Ovary (tissue), 9 donors: Measurements from ENCODE around the gene PRKG1. TPM values are rescaled to one million over a fixed set of nuclear protein-coding genes. Genes with fewer than 3 reads are reported as not detected.

ENCODE experiments used
- DNase-seq, 5 donors: peaks; one replicate each; pipeline ENCODE4 v3.0.0-alpha.2; 2019 to 2020
- H3K27ac ChIP-seq, 2 donors: fragments of 200-600 bp; one replicate each; pipeline versions ENCODE4 v1.5.1 to v1.8.0; 2019 to 2022
- H3K27me3 ChIP-seq: fragments of 200-600 bp; one replicate; pipeline ENCODE4 v1.8.0; 2022
- H3K36me3 ChIP-seq: fragments of 200-600 bp; sonication (generic); one replicate; pipeline ENCODE4 v1.5.1; 2019
- H3K4me1 ChIP-seq: one replicate; pipeline ENCODE4 v1.8.1; 2013; ENCODE audit warnings: mild to moderate bottlenecking, moderate library complexity; ENCODE audit not compliant: insufficient read depth
- H3K4me3 ChIP-seq: fragments of 200-600 bp; sonication (generic); one replicate; pipeline ENCODE4 v1.5.1; 2017
- H3K9me3 ChIP-seq, 2 donors: fragments of 200-600 bp in 1 of 2; sonication (generic) in 1 of 2; one replicate each; pipeline versions ENCODE4 v1.5.1 to v1.8.1; 2013 to 2019; ENCODE audit warnings: mild to moderate bottlenecking in 1 of 2, moderate library complexity in 1 of 2
- CTCF ChIP-seq, 3 donors: fragments of 450-650 bp in 2 of 3; fragments of 200-600 bp in 1 of 3; IDR thresholded peaks; one replicate each; pipeline versions ENCODE4 v1.5.1 to v1.8.0; 2016 to 2022; ENCODE audit warnings: antibody characterized with exemption in 3 of 3, mild to moderate bottlenecking in 1 of 3
- EP300 ChIP-seq: sonication (generic); formaldehyde crosslinking; IDR thresholded peaks from one replicate; pipeline ENCODE4 v1.6.1; 2017; ENCODE audit warnings: antibody characterized with exemption
- POLR2A ChIP-seq: fragments of 450-650 bp; IDR thresholded peaks from one replicate; pipeline ENCODE4 v1.6.1; 2017; ENCODE audit warnings: antibody characterized with exemption, mild to moderate bottlenecking, moderate library complexity
- WGBS, 3 donors: extraction: QIAGEN DNeasy Blood & Tissue Kit in 1 of 3; methylation state at CpG; one replicate each; pipeline versions ENCODE4 v1.1.5 to v1.1.7; 2013 to 2017; 5-methylcytosine and 5-hydroxymethylcytosine counted together
- intact Hi-C, 4 donors: fragments of 100-400 bp; cut with DNase I; formaldehyde crosslinking; loops; one replicate each; pipeline versions ENCODE4 v1.11.0 to v1.15.1; 2022 to 2023
- polyA plus RNA-seq, 2 donors: library from polyadenylated mRNA; stranded (reverse); fragments of 200-250 nt in 1 of 2; fragments of 350-450 nt in 1 of 2; fragmentation: Illumina TruSeq in 1 of 2; extraction: RNeasy Lipid Tissue Mini Kit (QIAGEN cat#74804) in 1 of 2; gene quantifications; one replicate each; pipeline ENCODE4 v1.2.3, GENCODE V29; 2013 to 2014
- total RNA-seq, 7 donors: library from RNA; depleted of rRNA in 2 of 7; stranded (reverse); fragments of >200 nt in 2 of 7; fragmentation: NEBNext Ultra II Directional in 3 of 7; extraction: Animal tissue kit (Norgen Biotek cat#: 25700) in 3 of 7; gene quantifications; one replicate each; pipeline versions ENCODE4 v1.1.0 to v1.2.4, GENCODE V29; 2016 to 2023
- donor health status: DM: no; HTN: no; CAD: no; lungs with moderate emphysema.
- donor health status: DM: no; HTN: no; CAD: no.
- donor health status: Bipolar disorder and iron deficiency.
- donor health status: DM: yes; HTN: yes; CAD: no.
- donor health status: DM: no; HTN: no; CAD: no.
- donor health status: DM: yes; HTN: yes; CAD: no.

Gene PRKG1
- total and polyA plus RNA-seq, 9 donors: 2.8 to 21.1 (median 15.7) TPM

- intact Hi-C loops: no loop called here
- TF ChIP-seq POLR2A (no peak), EP300 (no peak), CTCF (IDR thresholded peaks at IDR 0.05) (no peak)
- Histone ChIP-seq H3K27me3 (no peaks in the 10 kb centered on the region), H3K4me3 (no peak overlapping the region), H3K4me1 (no peaks in the 10 kb centered on the region), H3K27ac (no peak overlapping the region), H3K36me3 (no peaks in the 10 kb centered on the region), H3K9me3 (no peaks in the 10 kb centered on the region)
- no peak for DNase-seq
Measured at GRCh38 chr10:52048051-52048450, 973.8 kb downstream of the PRKG1 start.

DNA sequence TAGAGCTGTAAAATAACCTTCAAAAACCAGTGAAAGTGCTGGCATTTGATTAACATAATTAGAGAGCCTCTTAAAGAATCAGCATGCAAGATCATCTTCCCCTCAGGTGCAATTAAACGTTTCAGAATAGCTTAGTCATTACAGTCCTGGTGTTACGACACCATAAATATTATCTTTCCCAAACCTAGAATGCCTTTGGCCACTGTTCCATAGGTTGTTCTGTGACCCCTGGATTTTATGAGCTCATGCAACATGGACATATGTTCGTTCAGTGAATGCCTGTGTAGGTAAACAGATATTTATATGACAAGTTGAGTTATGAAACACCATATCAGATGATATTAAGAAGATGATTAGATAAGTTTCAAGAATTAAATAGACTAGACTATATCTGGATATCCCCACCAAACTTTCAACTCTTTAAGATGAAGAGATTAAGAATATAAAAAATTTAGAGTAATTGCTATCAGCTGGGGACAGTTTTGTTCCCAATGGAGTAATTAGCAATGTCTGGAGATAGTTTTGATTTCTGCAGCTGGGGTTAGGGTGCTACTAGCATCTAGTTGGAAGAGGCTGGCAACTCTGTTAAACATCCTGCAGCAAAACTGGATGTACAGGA, 976.3 kb downstream of the PRKG1 start:
- H3K4me1 ChIP-seq: no peaks in the 10 kb centered on the region
- H3K9me3 ChIP-seq: no peaks in the 10 kb centered on the region
- H3K27me3 ChIP-seq: no peaks in the 10 kb centered on the region
- no peak overlapping the region for H3K4me3 ChIP-seq
- H3K36me3 ChIP-seq: no peaks in the 10 kb centered on the region
- DNase-seq: no peak
- no peak overlapping the region for H3K27ac ChIP-seq
- intact Hi-C loops: no loop called here
- WGBS, 3 donors: 68 to 75% (median 68%) methylated on average over 3 of the region's 3 CpGs
- TF ChIP-seq POLR2A: no peak
- TF ChIP-seq EP300: no peak
- TF ChIP-seq CTCF (IDR thresholded peaks at IDR 0.05): no peak

GRCh38 chr10:52053497-52053896, 979.2 kb downstream of the PRKG1 start:
- DNase-seq: no peak
- Histone ChIP-seq H3K4me3 (no peak overlapping the region), H3K36me3 (no peaks in the 10 kb centered on the region), H3K4me1 (no peaks in the 10 kb centered on the region), H3K27me3 (no peaks in the 10 kb centered on the region), H3K9me3 (no peaks in the 10 kb centered on the region), H3K27ac (no peak overlapping the region)
- WGBS, 3 donors: 62 to 72% (median 63%) methylated on average over 5 of the region's 5 CpGs
- TF ChIP-seq CTCF (IDR thresholded peaks at IDR 0.05) (no peak), POLR2A (no peak), EP300 (no peak)
- intact Hi-C loops: no loop called here

- DNase-seq: no peak
- Histone ChIP-seq H3K27ac (no peak overlapping the region), H3K4me1 (no peaks in the 10 kb centered on the region)
Measured at GRCh38 chr10:52056291-52056690, 982.0 kb downstream of the PRKG1 start.

More at GRCh38 chr10:52056291-52056690, 982.0 kb downstream of the PRKG1 start:
- H3K36me3 ChIP-seq: no peaks in the 10 kb centered on the region
- TF ChIP-seq POLR2A (no peak), EP300 (no peak), CTCF (IDR thresholded peaks at IDR 0.05) (no peak)
- no peak overlapping the region for H3K4me3 ChIP-seq
- intact Hi-C loops: no loop called here
- H3K27me3 ChIP-seq: no peaks in the 10 kb centered on the region
- no peaks in the 10 kb centered on the region for H3K9me3 ChIP-seq
- WGBS, 3 donors: 86 to 92% (median 87%) methylated on average over 2 of the region's 2 CpGs
